K562 (cell line): ENCODE measurements around the gene HAGHL. TPM values are rescaled to one million over a fixed set of nuclear protein-coding genes. Genes with fewer than 3 reads are reported as not detected.

Experiments used
- ATAC-seq: fragments of 200-7000 bp; cut with Tn5 transposase; 3 replicates; pipeline ENCODE4 v1.9.1; 2020; ENCODE audit warnings: moderate library complexity
- BruUV-seq: library from RNA; stranded (reverse); fragments of 400-500 nt; replicated peaks from 2 replicates; lab custom pipeline; 2021; lab: Mats Ljungman, UMichigan
- CTCF ChIA-PET: fragments of 300-600 bp; formaldehyde crosslinking; extraction: SDS; loops from one replicate; lab custom pipeline; 2021; ENCODE audit warnings: low intra/inter-chr PET ratio; lab: Yijun Ruan, JAX
- POLR2A ChIA-PET: fragments of 300-600, 350-650 bp; sonication (Branson Sonifier 250); formaldehyde crosslinking; extraction: SDS; loops from one replicate; lab custom pipeline; 2021; ENCODE audit warnings: antibody characterized with exemption, inconsistent platforms; lab: Yijun Ruan, JAX
- DNase-seq, 4 experiments: peaks; one replicate each; pipeline versions ENCODE4 v3.0.0 to v3.0.0-alpha.2; 2011 to 2018; ENCODE audit warnings: low spot score in 3 of 4, mixed read lengths in 3 of 4; ENCODE audit errors: extremely low read depth in 1 of 4
- FAIRE-seq: peaks from 2 replicates; lab custom pipeline; 2011; peaks lifted over from hg19 to GRCh38; lab: Jason Lieb, UNC
- H2AFZ ChIP-seq: 2 replicates; pipeline ENCODE4 v1.6.0; 2011; ENCODE audit warnings: low read depth, low read length, control low read depth, inconsistent platforms
- H3K27ac ChIP-seq: fragments of 200-600 bp; 3 replicates; pipeline ENCODE4 v1.8.0; 2011; ENCODE audit warnings: low read depth, mild to moderate bottlenecking, control low read depth, inconsistent platforms, low read length, moderate library complexity, mixed read lengths; ENCODE audit errors: extremely low read depth
- H3K27me3 ChIP-seq, 2 experiments: fragments of 300-600 bp in 1 of 2; 2 replicates in 1 of 2; 3 replicates in 1 of 2; pipeline versions ENCODE4 v1.6.0 to v1.8.0; 2011; ENCODE audit warnings: inconsistent platforms in 2 of 2, low read length in 2 of 2, mild to moderate bottlenecking in 1 of 2, mixed read lengths in 1 of 2, moderate library complexity in 1 of 2; ENCODE audit not compliant: control insufficient read depth in 2 of 2, insufficient read depth in 2 of 2
- H3K36me3 ChIP-seq: fragments of 300-600 bp; 3 replicates; pipeline ENCODE4 v1.8.0; 2011; ENCODE audit warnings: mild to moderate bottlenecking, low read length, inconsistent platforms; ENCODE audit not compliant: control insufficient read depth, insufficient read depth
- H3K4me1 ChIP-seq, 2 experiments: fragments of 200-600 bp in 1 of 2; replicated peaks in 1 of 2; 2 replicates in 1 of 2; 3 replicates in 1 of 2; pipeline versions ENCODE4 v1.5.1 to v1.8.0; 2011; ENCODE audit warnings: inconsistent platforms in 2 of 2, low read length in 2 of 2, mild to moderate bottlenecking in 1 of 2, mixed read lengths in 1 of 2, moderate library complexity in 1 of 2; ENCODE audit not compliant: control insufficient read depth in 2 of 2, insufficient read depth in 2 of 2
- H3K4me2 ChIP-seq: 2 replicates; pipeline ENCODE4 v1.6.1; 2011; ENCODE audit warnings: low read length, control low read depth, inconsistent platforms, mixed read lengths; ENCODE audit not compliant: insufficient read depth
- H3K4me3 ChIP-seq: fragments of 200-600 bp; sonication (generic), shearing (Covaris generic); 2 replicates; pipeline ENCODE4 v1.5.1; 2016; ENCODE audit warnings: control low read depth, inconsistent platforms
- H3K79me2 ChIP-seq: fragments of 200-600 bp; 3 replicates; pipeline ENCODE4 v1.8.0; 2011; ENCODE audit warnings: low read length, inconsistent platforms; ENCODE audit not compliant: control insufficient read depth, insufficient read depth
- H3K9ac ChIP-seq, 2 experiments: 2 replicates each; pipeline versions ENCODE4 v1.6.0 to v1.6.1; 2011; ENCODE audit warnings: low read depth in 2 of 2, low read length in 2 of 2, control low read depth in 1 of 2, inconsistent platforms in 1 of 2, mild to moderate bottlenecking in 1 of 2, mixed read lengths in 1 of 2; ENCODE audit not compliant: insufficient read depth in 1 of 2
- H3K9me1 ChIP-seq: one replicate; pipeline ENCODE4 v1.6.0; 2011; ENCODE audit warnings: inconsistent platforms, mild to moderate bottlenecking, low read length, moderate library complexity; ENCODE audit not compliant: control insufficient read depth, insufficient read depth
- H3K9me3 ChIP-seq: replicated peaks from 2 replicates; pipeline ENCODE4 v1.5.1; 2011; ENCODE audit warnings: low read depth, low read length, inconsistent platforms; ENCODE audit not compliant: control insufficient read depth, insufficient read depth
- H4K20me1 ChIP-seq: replicated peaks from 2 replicates; pipeline ENCODE4 v1.6.1; 2011; ENCODE audit warnings: low read length, inconsistent platforms, mixed read lengths; ENCODE audit not compliant: control insufficient read depth, insufficient read depth
- PHF8 ChIP-seq: fragments of 200-600 bp; sonication (generic); IDR thresholded peaks from 2 replicates; pipeline ENCODE4 v1.6.1; 2012; ENCODE audit warnings: mixed run types, mild to moderate bottlenecking, inconsistent platforms, low read length, moderate library complexity, borderline replicate concordance
- ZBTB7A ChIP-seq: IDR thresholded peaks from 2 replicates; pipeline ENCODE4 v1.6.1; 2011; ENCODE audit warnings: low read depth, mild to moderate bottlenecking, low read length, moderate library complexity, borderline replicate concordance; ENCODE audit not compliant: control insufficient read depth
- ZC3H4 ChIP-seq: sonication (generic); formaldehyde crosslinking; IDR thresholded peaks from 2 replicates; pipeline ENCODE4 v1.9.0; 2021; ENCODE audit warnings: missing genetic modification reagents, borderline replicate concordance
- ZNF696 ChIP-seq: fragments of 250-450 bp; sonication (Bioruptor Pico); conservative IDR thresholded peaks from 2 replicates; pipeline ENCODE4 v1.4.0; 2020; ENCODE audit warnings: mild to moderate bottlenecking, moderate library complexity
- WGBS: fragments of 100-300 bp; shearing (Covaris generic); methylation state at CpG from one replicate; pipeline ENCODE4 v1.1.6; 2016; ENCODE audit warnings: low coverage, mixed read lengths; ENCODE audit not compliant: insufficient coverage; ENCODE audit errors: missing lambda C conversion rate; 5-methylcytosine and 5-hydroxymethylcytosine counted together
- in situ Hi-C: fragments of 300-500 bp; cut with MboI; formaldehyde crosslinking; loops from 4 replicates; pipeline ENCODE4 v1.15.0; 2018; ENCODE audit warnings: inconsistent platforms, mixed read lengths
- intact Hi-C: fragments of 100-400 bp; cut with micrococcal nuclease; formaldehyde crosslinking; loops from 2 replicates; pipeline ENCODE4 v1.14.2; 2022
- polyA plus RNA-seq, 8 experiments: library from polyadenylated mRNA; depleted of rRNA in 4 of 8; stranded (reverse) in 5 of 8; unstranded in 3 of 8; fragments of >200 nt; fragmentation: Nextera tagmentation in 2 of 8; fragmentation: Illumina TruSeq in 1 of 8; extraction: Ambion mirVana in 2 of 8; extraction: Trizol in 1 of 8; gene quantifications; 2 replicates each; pipeline versions ENCODE4 v1.2.1 to v1.2.3, GENCODE V29; 2011 to 2014; ENCODE audit warnings: inconsistent platforms in 1 of 8, missing spikeins in 1 of 8
- total RNA-seq, 7 experiments: library from RNA; depleted of rRNA in 6 of 7; stranded (reverse); fragments of >200 nt in 6 of 7; fragmentation: Illumina TruSeq in 2 of 7; extraction: Trizol in 2 of 7; gene quantifications; 2 replicates each; pipeline versions ENCODE4 v1.2.1 to v1.2.3, GENCODE V29; 2011 to 2021; ENCODE audit warnings: low replicate concordance in 1 of 7
- TF ChIP-seq, protein P1 (sequence below), 3 experiments: fragments of 200-800 bp in 1 of 3; sonication (Bioruptor generic) in 1 of 3; sonication (generic) in 1 of 3; formaldehyde crosslinking in 1 of 3; IDR thresholded peaks; 2 replicates each; pipeline versions ENCODE4 v1.6.1 to v1.8.0; 2016 to 2022; ENCODE audit warnings: mild to moderate bottlenecking in 2 of 3, missing compliant biosample characterization in 2 of 3, missing genetic modification characterization in 2 of 3, missing genetic modification reagents in 1 of 3

Gene HAGHL
- total and polyA plus RNA-seq, 9 of the 15 experiments (the other 6 are each of a cell fraction or from before 2014, with no cell fraction given): 0.31 to 83.4 (median 20.7) TPM

DNA sequence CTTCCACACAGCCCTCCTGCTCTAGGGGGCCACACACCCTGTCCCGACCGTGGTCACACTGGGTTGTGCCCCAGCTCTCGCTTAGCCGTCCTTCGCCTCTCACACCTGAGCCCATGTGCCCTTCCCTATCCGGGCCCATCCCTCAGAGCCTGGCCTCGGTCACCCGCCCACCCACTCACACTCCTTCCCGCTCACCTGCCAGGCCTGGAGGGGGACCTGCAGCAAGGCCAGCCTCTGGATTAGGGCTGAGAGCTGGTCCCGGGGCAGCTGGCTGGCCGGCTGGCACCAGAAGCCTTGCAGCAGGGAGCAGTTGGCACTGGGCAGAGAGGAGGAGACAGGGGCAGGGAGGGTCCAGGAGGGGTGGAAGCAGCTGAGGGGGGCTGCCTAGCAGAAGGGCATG is 51.5 kb downstream of the HAGHL start:
- Histone ChIP-seq H4K20me1 (peaks cover 7% of the 10 kb centered on the region), H3K9me3 (no peaks in the 10 kb centered on the region), H3K4me1 (peaks cover 2 to 74% of the 10 kb centered on the region in 2 experiments; a peak in 3 of 5 replicates), H2AFZ (no peak overlapping the region), H3K9ac (peak overlapping the region in 1 of 2 experiments; percentile 79; a peak in 2 of 4 replicates), H3K27ac (no peak overlapping the region), H3K4me3 (no peak overlapping the region), H3K36me3 (no peaks in the 10 kb centered on the region), H3K27me3 (peaks cover 0 to 11% of the 10 kb centered on the region in 2 experiments; a peak in 2 of 5 replicates), H3K4me2 (no peak overlapping the region), H3K9me1 (peaks cover 2% of the 10 kb centered on the region), H3K79me2 (no peaks in the 10 kb centered on the region)
- in situ Hi-C loops (no loop called here), intact Hi-C loops (no loop called here)
- 69% methylated on average over 8 of the region's 11 CpGs for WGBS
- ATAC-seq (peak; percentile 34; the same call in 2 of the 3 replicates), DNase-seq (no peak), FAIRE-seq (no peak)
- ChIA-PET POLR2A (no interaction called here), CTCF (no interaction called here)
- BruUV-seq: no TSS peak
- TF ChIP-seq ZBTB7A (no peak), ZC3H4 (CRISPR knock-in tag) (0 out of 2 replicates have a peak, but pooled peaks have one; percentile 34), PHF8 (no peak), ZNF696 (CRISPR knock-in tag) (no peak)
- TF ChIP-seq, protein P1, sequence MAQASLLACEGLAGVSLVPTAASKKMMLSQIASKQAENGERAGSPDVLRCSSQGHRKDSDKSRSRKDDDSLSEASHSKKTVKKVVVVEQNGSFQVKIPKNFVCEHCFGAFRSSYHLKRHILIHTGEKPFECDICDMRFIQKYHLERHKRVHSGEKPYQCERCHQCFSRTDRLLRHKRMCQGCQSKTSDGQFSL (CRISPR knock-in tag; IDR thresholded peaks at IDR 0.05): 0 out of 2 replicates have a peak, but pooled peaks have one; percentile 9
- TF ChIP-seq, protein P1 (tag; IDR thresholded peaks at IDR 0.05): no peak
